HG02973 (cell line): Measurements from ENCODE around the gene CNTNAP5.

ENCODE experiments used
- ATAC-seq: cut with Tn5 transposase; IDR thresholded peaks from one replicate; pipeline ENCODE4 v1.9.1; 2021; ENCODE audit warnings: moderate library complexity; ENCODE audit not compliant: unreplicated experiment

The CNTNAP5 gene

GRCh38 chr2:124602759-124603158 lies 577.7 kb downstream of the CNTNAP5 start:
- no peak for ATAC-seq

DNA sequence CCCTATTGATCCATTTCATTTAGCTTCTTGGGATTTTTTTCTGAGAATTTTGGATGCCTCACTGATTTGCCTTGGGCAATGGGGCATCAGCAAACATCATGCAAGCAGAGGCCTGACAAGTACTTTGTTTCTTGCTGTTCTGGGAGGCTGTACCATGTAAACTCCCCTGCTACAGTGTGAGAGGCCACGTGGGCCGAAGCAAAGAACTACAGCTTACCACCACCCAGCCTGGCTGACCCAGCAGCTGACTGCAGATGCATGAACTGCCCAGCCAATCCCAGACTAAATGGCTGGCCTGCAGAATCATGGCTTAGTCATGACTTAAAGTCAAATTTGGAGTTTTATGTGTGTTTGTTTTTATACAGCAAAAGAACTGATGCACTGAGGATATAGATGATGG lies 579.9 kb downstream of the CNTNAP5 start:
- ATAC-seq = no peak

GRCh38 chr2:124607679-124608078 lies 582.6 kb downstream of the CNTNAP5 start:
- ATAC-seq = no peak

- ATAC-seq = no peak
Measured at GRCh38 chr2:124609667-124610066, 584.6 kb downstream of the CNTNAP5 start.

DNA sequence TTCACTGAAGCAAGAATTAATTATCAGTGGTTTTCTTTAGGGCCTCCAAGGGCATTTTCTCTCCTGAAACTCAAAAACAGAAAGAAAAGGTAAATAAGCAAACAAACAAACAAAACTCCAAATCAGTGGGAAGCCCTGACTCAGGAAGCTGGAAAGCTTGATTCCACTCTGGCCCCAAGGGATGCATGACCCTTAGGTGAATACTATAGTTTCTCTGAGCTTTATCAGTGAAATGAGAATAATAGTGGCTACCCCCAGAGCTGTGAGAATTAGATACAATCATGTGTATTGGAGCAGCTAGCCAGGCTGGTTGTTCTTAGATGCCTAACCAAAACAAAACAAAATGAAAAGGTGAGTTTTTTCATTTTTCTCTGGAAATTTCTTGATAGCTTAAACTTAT lies 585.1 kb downstream of the CNTNAP5 start:
- ATAC-seq = no peak

DNA sequence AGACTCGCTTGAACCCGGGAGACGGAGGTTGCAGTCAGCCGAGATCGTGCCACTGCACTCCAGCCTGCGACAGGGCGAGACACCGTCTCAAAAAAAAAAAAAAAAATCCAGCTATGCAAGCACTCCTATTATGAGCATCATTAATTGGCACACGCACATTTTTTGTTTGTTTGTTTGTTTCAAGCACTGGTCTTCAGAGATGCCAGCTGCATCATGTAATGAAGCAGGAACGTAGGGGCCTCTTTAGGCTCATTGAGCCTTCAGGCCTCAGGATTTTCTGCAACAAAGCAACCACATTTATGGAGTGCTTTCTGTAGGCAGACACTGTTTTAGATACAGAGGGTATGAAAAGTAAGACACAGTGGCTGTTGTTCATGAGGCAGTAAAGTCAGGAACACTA lies 585.8 kb downstream of the CNTNAP5 start:
- ATAC-seq = no peak

DNA sequence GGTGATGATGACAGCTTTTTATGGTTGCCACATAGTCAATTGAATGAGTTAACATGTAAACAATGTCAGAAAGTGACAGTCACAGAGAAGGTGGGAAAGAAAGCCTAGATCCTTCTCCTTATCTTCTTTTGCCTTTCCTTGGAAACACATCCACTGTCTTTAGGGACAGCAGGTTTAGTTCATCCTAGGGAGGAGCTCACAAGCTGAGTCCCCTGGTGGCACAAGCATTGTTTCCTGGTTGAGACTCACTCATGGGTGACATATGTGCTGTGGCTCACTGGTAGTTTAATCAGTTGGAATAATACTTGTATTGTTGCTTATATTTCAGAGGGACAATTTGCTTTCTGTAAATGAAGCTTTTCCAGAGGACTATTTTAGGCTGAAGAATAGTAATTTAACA lies 598.5 kb downstream of the CNTNAP5 start:
- ATAC-seq = no peak

DNA sequence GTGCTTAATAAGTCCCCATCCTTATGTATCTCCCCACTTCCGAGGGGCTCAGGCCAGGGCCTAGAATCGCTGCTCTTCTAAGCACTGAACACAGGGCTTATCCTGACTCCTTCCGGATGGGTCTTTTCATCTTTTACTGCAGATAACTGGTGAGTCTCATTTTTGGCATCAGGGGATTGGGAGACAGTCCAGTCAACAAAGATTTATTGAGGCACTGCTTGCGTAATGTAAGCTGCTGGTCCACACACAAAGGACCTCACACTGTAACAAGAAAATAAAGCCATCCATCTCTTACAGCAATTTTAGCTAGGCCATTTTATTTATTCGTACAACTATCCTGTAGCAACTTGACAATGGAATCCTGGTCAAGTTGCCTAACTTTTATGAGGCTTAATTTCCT lies 600.5 kb downstream of the CNTNAP5 start:
- ATAC-seq = no peak

GRCh38 chr2:124626993-124627392 lies 601.9 kb downstream of the CNTNAP5 start:
- no peak for ATAC-seq

GRCh38 chr2:124633812-124634211 lies 608.7 kb downstream of the CNTNAP5 start:
- ATAC-seq = no peak

GRCh38 chr2:124639524-124639923 lies 614.4 kb downstream of the CNTNAP5 start:
- ATAC-seq = no peak

GRCh38 chr2:124640221-124640750 lies 615.2 kb downstream of the CNTNAP5 start:
- ATAC-seq = no peak

- no peak for ATAC-seq
Measured at GRCh38 chr2:124646166-124646815, 621.2 kb downstream of the CNTNAP5 start.

- ATAC-seq = no peak
Measured at GRCh38 chr2:124647245-124647644, 622.2 kb downstream of the CNTNAP5 start.

GRCh38 chr2:124647663-124648062 lies 622.6 kb downstream of the CNTNAP5 start:
- ATAC-seq = no peak

GRCh38 chr2:124649001-124649400 lies 623.9 kb downstream of the CNTNAP5 start:
- no peak for ATAC-seq

- ATAC-seq = no peak
Measured at GRCh38 chr2:124652099-124652498, 627.0 kb downstream of the CNTNAP5 start.

- no peak for ATAC-seq
Measured at GRCh38 chr2:124658373-124658772, 633.3 kb downstream of the CNTNAP5 start.

DNA sequence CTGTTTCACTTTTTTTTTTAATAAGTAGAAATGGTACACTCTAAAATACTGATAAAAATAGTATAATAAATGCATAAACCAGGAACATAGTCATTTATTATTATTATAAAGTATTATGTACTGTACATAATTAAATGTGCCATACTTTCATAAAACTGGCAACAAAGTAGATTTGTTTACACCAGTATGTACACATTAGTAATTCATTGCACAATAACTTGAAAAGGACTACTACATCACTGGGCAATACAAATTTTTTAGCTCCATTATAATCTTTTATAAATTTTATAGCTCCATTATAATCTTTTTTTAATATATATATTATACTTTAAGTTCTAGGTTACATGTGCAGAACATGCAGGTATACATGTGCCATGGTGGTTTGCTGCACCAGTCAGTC lies 636.5 kb downstream of the CNTNAP5 start:
- no peak for ATAC-seq

DNA sequence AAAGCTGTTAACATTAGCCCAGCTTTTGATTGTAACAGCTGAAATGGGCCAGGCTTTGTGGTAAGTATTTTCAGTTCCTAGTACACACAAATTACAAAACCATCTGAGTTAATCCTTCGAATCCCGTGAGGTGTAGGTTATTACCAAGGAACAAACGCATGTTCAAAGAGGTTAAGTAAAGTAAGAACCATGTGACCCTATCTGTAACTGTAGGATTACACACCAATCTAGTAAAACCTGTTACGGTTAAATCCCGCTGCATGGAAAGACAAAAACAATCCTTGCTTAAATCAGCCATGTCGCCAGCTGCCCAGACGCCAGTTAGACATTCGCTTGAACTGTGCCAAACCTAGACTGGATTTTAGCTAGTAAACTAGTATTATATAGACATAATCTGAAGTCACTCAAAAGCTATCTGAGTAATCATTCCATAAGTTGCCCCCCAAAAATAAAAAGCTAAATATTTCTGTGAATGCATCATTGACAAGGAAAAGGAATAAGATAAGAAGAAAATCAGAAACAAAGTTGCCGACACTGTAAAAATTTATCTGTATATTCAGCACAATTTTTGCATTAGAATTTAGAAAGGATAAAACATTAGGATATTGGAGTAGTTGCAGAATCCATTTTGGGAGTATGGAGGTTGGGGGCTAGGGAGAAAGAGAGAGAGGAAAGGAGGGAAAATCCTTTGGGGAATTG lies 638.0 kb downstream of the CNTNAP5 start:
- no peak for ATAC-seq

- ATAC-seq = no peak
Measured at GRCh38 chr2:124663645-124663997, 638.5 kb downstream of the CNTNAP5 start.

- no peak for ATAC-seq
Measured at GRCh38 chr2:124664363-124664762, 639.3 kb downstream of the CNTNAP5 start.

DNA sequence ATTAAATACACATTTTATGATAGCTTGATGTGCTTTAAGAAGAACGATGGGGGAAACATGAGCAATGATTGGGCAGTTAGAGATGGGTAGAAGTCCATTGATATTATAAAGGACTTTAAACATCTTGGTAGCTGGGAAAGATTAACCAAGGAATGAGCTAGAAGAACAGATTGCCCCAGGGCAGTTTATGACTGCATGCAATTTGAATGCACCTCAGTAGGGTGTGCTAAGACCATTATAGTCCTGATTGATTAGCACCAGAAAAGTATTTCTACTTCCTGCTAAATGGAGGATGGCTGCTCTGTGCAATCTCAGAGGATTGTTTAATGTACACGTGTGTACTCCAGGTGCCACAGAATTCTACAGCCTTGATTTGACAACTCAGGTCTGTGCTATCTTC lies 641.9 kb downstream of the CNTNAP5 start:
- ATAC-seq = no peak
